ENCODE data around the gene SZT2. TPM values are rescaled to one million over a fixed set of nuclear protein-coding genes. Genes with fewer than 3 reads are reported as not detected.

SZT2 gene
- total RNA-seq, 1 donor from 2014 or later = 17.0 TPM

DNA sequence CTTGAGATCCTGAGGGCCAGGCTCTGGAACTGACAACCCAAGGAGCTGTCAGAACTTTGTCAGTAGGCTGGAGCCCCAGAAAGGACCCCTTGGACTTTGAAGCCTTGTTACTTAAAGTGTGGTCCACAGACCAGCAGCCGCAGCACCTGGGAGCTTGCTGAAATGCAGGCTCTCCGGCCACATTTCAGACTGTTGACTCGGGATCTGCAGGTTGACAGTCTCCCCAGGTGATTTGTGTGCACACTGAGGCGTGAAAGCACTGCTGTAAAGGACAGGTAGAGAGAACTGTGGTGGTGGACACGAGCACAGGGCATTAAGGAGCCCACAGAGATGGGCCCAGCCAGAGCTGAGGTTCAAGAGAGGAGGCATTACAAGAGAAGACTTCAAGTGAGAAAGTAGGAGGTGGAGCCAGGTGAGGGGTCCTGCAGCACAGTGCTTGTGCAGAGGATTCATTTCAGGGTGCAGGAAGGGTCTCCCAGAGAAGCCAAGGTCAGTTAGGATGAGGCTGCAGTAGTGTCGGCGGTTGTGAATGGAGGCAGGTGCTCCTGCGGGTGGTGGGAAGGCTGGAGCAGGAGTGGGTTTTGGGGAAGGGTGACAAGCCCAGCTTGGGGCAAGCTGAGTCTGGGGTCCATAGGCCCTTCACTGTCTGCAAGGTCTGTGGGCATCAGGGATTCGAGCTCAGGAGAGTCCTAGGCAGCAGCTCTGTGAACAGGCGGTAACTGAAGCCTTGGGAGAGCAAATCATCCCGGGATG is 59.4 kb downstream of the SZT2 start:
- peaks cover 5% of the 10 kb centered on the region for H3K36me3 ChIP-seq (ENCODE audit: control insufficient read depth, insufficient read depth, low read length)
- TF ChIP-seq, protein P1, sequence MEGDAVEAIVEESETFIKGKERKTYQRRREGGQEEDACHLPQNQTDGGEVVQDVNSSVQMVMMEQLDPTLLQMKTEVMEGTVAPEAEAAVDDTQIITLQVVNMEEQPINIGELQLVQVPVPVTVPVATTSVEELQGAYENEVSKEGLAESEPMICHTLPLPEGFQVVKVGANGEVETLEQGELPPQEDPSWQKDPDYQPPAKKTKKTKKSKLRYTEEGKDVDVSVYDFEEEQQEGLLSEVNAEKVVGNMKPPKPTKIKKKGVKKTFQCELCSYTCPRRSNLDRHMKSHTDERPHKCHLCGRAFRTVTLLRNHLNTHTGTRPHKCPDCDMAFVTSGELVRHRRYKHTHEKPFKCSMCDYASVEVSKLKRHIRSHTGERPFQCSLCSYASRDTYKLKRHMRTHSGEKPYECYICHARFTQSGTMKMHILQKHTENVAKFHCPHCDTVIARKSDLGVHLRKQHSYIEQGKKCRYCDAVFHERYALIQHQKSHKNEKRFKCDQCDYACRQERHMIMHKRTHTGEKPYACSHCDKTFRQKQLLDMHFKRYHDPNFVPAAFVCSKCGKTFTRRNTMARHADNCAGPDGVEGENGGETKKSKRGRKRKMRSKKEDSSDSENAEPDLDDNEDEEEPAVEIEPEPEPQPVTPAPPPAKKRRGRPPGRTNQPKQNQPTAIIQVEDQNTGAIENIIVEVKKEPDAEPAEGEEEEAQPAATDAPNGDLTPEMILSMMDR (IDR thresholded peaks at IDR 0.05; ENCODE audit: insufficient read depth, low read length, poor library complexity, severe bottlenecking) = no peak
- H3K4me3 ChIP-seq (ENCODE audit: low read depth, low read length) = no peak overlapping the region
- H3K27me3 ChIP-seq (ENCODE audit: control insufficient read depth, insufficient read depth, low read length) = no peaks in the 10 kb centered on the region
- no peak for DNase-seq (ENCODE audit: low read depth)

DNA sequence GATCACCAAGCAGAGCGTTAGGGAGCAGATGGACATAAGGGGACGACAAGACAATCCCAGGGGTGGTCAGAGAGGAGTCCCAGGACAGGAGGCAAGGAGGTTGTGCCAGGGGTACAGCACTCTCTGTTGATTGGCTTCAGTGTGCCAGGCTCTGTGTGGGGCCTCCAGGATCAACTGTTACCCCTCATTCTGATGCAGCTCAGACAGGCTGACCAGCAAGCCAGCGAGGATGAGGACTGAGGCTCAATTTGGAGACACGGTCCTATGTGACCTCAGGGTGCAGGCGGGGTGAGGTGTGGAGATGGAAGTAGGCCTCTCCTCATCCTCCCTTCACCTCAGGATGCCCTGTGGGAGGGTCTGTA is 60.0 kb downstream of the SZT2 start:
- TF ChIP-seq, protein P1 (IDR thresholded peaks at IDR 0.05; ENCODE audit: insufficient read depth, low read length, poor library complexity, severe bottlenecking) = no peak
- DNase-seq (ENCODE audit: low read depth) = no peak
- Histone ChIP-seq H3K27me3 (ENCODE audit: control insufficient read depth, insufficient read depth, low read length) (no peaks in the 10 kb centered on the region), H3K4me3 (ENCODE audit: low read depth, low read length) (no peak overlapping the region), H3K36me3 (ENCODE audit: control insufficient read depth, insufficient read depth, low read length) (peaks cover 5% of the 10 kb centered on the region)

DNA sequence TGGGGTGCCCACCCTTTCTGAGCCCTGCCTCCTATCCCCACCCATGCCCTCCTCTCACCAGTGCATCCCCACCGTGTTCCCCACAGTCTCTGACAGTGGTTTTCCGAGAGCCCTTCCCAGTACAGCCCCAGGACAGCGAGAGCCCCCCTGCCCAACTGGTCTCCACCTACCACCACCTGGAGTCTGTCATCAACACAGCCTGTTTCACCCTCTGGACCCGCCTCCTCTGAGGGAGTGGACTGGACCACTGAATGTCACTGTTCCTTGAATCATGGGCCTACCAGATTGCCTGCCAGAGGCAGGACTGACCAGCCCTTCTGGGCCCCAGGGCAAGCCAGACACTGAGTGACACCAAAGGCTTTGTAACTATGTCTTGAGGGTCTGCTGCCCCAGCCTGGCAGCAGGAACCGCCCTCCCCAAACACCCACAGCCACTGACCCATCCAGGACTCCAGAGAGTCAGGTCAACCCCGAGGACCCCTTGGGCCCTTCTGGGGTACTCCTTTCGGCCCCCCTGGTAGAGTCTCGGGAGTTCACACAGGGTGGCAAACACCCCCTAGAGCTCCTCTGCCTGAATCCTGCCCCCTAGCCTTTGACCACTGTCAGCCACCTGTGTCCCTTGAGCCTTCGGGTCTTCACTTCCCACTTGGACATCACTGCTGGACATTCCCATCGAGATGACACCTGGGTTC is 60.7 kb downstream of the SZT2 start:
- H3K4me3 ChIP-seq (ENCODE audit: low read depth, low read length) = no peak overlapping the region
- DNase-seq (ENCODE audit: low read depth) = no peak
- TF ChIP-seq, protein P1 (IDR thresholded peaks at IDR 0.05; ENCODE audit: insufficient read depth, low read length, poor library complexity, severe bottlenecking) = no peak
- H3K27me3 ChIP-seq (ENCODE audit: control insufficient read depth, insufficient read depth, low read length) = no peaks in the 10 kb centered on the region
- peaks cover 5% of the 10 kb centered on the region for H3K36me3 ChIP-seq (ENCODE audit: control insufficient read depth, insufficient read depth, low read length)

DNA sequence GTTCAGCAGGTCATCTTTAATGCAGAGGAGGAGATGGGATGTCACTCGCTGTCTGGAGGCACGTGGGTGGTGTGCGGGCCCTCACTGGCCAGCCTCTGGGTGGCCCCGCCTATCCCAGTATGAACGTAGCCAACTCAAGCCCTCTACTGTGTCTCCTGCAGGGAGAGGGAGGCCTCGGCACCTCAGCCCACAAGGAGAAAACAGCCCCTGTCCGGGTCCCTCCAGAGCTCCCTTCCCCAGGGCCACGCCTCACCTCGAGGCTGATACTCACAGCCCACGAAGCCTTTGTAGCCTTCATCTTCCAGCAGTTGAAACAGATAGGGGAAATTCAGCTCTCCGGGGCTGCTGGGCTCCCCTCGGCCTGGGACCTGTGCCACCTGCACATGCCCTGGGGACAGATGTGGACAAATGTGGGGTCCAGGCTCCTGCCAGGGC is 61.5 kb downstream of the SZT2 start:
- Histone ChIP-seq H3K36me3 (ENCODE audit: control insufficient read depth, insufficient read depth, low read length) (peaks cover 5% of the 10 kb centered on the region), H3K4me3 (ENCODE audit: low read depth, low read length) (no peak overlapping the region), H3K27me3 (ENCODE audit: control insufficient read depth, insufficient read depth, low read length) (no peaks in the 10 kb centered on the region)
- TF ChIP-seq, protein P1 (IDR thresholded peaks at IDR 0.05; ENCODE audit: insufficient read depth, low read length, poor library complexity, severe bottlenecking) = no peak
- DNase-seq (ENCODE audit: low read depth) = no peak

DNA sequence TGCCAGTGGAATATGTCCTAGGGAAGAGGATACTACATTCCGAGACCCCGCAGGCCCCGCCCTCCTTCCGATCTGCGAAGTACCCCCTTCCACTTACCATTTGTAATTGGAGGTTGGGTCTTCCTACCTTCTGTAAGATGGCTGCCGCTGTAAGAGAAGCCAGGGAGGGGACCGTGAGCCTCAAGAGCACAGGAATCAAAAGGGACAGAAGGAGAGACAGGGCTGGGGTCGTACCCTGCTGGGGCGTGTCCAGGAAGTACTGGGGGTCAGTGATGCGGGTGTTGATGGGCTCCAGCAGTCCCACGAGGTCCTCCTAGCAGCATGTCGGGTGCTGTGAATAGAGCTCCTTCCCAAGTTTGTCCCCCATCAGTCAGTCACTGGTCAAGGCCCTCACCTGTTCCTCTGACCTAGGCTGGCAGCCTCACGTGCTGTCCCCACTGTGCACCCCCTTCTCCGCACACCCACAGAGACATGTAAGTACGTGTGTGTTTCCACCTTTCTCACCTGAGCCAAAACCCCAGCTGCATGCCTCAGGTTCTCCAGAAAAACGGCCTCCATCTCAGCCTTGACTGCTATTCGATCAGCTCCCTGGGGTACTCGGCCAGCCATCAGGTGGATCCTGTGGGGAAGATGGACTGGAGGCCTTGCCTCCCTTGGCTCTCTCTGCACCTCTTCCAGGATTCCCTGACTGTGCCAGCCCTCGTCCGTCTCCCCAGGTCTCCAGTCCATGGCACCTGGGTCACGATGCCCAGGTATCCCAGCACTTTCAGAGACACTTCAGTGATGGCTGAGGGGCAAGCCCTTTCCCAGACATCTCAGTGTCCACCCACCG is 62.2 kb downstream of the SZT2 start:
- DNase-seq (ENCODE audit: low read depth) = no peak

More for the DNA sequence above, 62.2 kb downstream of the SZT2 start:
- H3K4me3 ChIP-seq (ENCODE audit: low read depth, low read length) = no peak overlapping the region
- H3K27me3 ChIP-seq (ENCODE audit: control insufficient read depth, insufficient read depth, low read length) = no peaks in the 10 kb centered on the region
- TF ChIP-seq, protein P1 (IDR thresholded peaks at IDR 0.05; ENCODE audit: insufficient read depth, low read length, poor library complexity, severe bottlenecking) = no peak
- H3K36me3 ChIP-seq (ENCODE audit: control insufficient read depth, insufficient read depth, low read length) = peaks cover 5% of the 10 kb centered on the region

Measured in kidney epithelial cell (primary cell).